H7 (cell line): ENCODE measurements around the gene RARG. TPM values are rescaled to one million over a fixed set of nuclear protein-coding genes. Genes with fewer than 3 reads are reported as not detected.
A peak's percentile ranks its signal among the peaks of the same experiment; 100 is the strongest.
"Not testable (repeated sequence)": the region's sequence is repeated elsewhere in the genome, so short reads cannot be mapped to it uniquely, and the experiment has no call there.

Experiments used
- DNase-seq: peaks from one replicate; pipeline ENCODE4 v3.0.0; 2012
- H3K27me3 ChIP-seq: 2 replicates; pipeline ENCODE4 v1.6.0; 2011; ENCODE audit warnings: mild to moderate bottlenecking, low read length; ENCODE audit not compliant: control insufficient read depth, insufficient read depth
- H3K36me3 ChIP-seq: replicated peaks from 2 replicates; pipeline ENCODE4 v1.5.1; 2011; ENCODE audit warnings: low read length; ENCODE audit not compliant: control insufficient read depth, insufficient read depth
- H3K4me3 ChIP-seq: 2 replicates; pipeline ENCODE4 v1.5.1; 2011; ENCODE audit warnings: low read depth, mild to moderate bottlenecking, control low read depth, low read length, moderate library complexity; ENCODE audit not compliant: insufficient read depth
- total RNA-seq: library from RNA; depleted of rRNA; stranded (reverse); fragments of >200 nt; shearing (Covaris generic); gene quantifications from 2 replicates; pipeline ENCODE4 v1.2.3, GENCODE V29; 2014

Gene RARG
- total RNA-seq, 1 experiment from 2014 or later: 50.1 TPM

- DNase-seq: no peak
- H3K4me3 ChIP-seq: no peak overlapping the region
- H3K36me3 ChIP-seq: peaks cover 17% of the 10 kb centered on the region
- H3K27me3 ChIP-seq: no peaks in the 10 kb centered on the region; the same call in 1 of the 2 replicates
Observed at GRCh38 chr12:53187145-53187899, 44.7 kb downstream of the RARG start.

DNA sequence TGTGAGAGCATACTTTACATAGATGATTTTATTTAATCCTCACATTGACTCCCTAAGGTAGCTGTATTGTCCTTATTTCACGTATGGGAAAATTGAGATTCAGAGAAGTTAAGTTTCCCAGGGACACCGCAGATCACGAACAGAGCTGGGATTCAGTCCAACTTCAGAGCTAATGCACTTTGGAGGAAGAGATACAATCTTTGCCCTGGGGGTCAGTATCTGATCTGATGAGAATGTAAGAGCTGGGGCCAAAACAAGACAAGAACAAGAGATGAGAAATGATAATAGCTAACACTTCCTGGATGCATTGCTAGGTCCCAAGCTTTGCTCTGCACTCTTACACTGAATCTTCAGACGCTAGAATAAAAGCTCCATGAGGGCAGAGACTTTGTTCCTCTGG is 45.3 kb downstream of the RARG start:
- H3K4me3 ChIP-seq: no peak overlapping the region
- no peaks in the 10 kb centered on the region for H3K27me3 ChIP-seq
- peaks cover 18% of the 10 kb centered on the region for H3K36me3 ChIP-seq
- no peak for DNase-seq

- DNase-seq: no peak
- Histone ChIP-seq H3K4me3 (no peak overlapping the region), H3K36me3 (peaks cover 19% of the 10 kb centered on the region), H3K27me3 (no peaks in the 10 kb centered on the region)
Observed at GRCh38 chr12:53185582-53186153, 46.3 kb downstream of the RARG start.

- H3K27me3 ChIP-seq: no peaks in the 10 kb centered on the region
- no peak for DNase-seq
- peaks cover 19% of the 10 kb centered on the region for H3K36me3 ChIP-seq
- H3K4me3 ChIP-seq: no peak overlapping the region
Observed at GRCh38 chr12:53184828-53185227, 47.2 kb downstream of the RARG start.

DNA sequence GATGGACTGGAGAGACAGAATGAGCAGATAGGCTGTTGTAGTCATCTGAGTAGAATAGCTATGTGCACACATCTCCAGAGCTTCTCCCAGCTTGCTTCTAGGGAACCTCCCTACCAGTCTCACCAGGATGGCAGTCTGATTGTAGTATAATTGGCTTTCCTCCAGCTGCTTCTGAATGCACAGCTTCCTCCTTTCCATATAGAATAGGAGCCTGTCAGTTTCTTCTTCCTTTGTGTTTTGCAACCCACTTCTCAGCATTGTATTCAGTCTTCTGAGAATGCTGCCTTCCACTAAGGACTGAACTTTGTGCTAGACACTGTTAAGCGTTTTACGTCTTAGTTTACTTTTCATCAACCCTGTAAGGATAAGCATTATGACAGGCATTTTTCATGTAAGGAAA is 49.1 kb downstream of the RARG start:
- no peak for DNase-seq
- Histone ChIP-seq H3K27me3 (peaks cover 7% of the 10 kb centered on the region; the same call in 1 of the 2 replicates), H3K4me3 (no peak overlapping the region), H3K36me3 (peaks cover 19% of the 10 kb centered on the region)

DNA sequence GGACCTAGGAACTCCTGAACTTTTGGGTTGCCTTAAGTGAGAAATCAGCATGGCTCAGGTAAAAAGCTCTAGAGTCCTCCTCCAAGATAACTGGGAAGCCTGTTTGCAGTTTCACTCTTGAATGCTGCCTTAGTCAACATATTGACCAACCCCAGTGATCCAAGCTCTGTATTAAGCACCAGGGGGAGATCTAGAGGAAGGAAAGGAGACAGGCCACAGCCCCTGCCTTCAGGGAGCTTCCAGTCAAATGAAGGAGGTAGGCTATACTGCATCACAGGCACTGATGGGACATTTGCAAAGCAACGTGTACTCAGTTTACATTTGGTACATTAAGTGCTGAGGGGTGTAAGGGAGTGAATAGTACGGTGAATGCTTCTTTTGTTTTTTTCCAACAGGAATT is 50.1 kb downstream of the RARG start:
- Histone ChIP-seq H3K36me3 (peaks cover 14% of the 10 kb centered on the region), H3K4me3 (no peak overlapping the region), H3K27me3 (peaks cover 16% of the 10 kb centered on the region)
- DNase-seq: no peak

DNA sequence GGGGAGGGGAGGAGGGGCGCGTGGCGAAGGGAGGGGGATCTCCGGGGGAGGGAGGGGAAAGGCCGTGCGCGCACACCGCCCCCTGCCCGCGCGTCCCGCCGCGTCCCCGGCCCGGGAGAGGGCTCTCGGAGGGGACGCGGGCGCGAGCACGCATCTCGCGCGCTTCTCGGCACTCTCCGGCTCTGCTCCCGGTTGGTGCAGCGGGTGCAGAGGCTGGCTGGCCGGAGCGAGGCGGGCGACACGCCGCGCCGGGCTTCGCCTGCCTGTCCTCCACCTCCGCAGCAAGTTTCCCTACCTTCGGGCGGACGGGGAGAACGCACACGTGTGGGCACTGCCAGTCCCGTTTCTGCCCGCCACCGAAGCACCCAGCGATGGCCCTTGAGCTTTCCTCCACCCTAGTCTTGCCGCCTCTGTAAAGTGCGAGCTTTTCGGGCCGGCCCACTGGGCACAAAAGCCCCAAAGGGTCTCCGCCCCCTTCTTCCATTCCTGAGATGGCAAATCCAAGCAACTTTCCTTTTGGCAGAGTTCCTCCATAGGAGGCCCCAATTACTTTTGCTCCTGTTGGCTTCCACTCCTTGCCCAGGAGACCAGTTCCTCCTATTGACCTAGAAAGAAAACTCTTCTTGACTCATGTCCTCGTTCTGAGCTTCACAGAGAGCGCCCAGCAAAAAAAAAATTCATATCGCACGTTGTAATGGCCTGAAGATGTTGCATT is 50.9 kb downstream of the RARG start:
- Histone ChIP-seq H3K4me3 (peak overlapping the region; percentile 83), H3K27me3 (peaks cover 19% of the 10 kb centered on the region), H3K36me3 (peaks cover 10% of the 10 kb centered on the region)
- peak; percentile 98 for DNase-seq

DNA sequence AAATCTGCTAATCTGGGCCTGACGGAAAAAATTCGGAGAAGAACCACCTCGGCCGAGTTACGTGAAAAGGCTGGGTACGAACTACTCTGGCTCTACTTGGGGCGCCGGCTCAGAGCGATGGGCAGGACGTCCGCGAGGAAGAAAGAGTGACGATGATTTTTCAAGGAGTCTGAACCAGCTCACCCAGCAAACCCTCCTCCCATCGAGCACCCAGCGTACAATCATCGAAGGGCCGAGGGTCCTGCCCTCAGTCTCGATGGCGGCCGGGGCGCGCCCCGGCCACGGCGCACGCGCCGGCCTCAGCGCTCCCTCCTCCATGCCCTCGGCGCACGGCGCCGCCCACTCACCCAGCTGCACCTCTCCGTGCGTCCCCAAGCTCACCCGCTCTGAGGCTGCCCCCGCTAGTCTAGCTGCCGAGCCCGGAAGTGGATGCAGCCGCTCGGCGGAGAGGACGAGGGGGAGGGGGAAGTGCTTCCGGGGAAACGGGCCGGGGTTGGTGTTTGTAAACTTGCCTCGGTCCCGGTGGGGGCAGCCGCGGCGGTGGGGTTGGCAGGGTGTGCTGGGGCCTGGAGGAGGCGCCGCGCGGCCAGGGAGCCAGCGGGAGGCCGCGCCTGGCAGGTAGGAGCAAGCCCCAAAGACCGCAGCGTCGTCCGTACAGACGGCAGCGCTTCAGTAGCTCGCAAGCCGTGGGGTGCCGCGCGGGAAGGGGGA is 51.6 kb downstream of the RARG start, which contains the start of the genes CSAD and ZNF740:
CSAD (minus strand) TSS at position 706 of the 711 bp plus-strand sequence. CDS start 7,455 bp downstream, outside the sequence.
ZNF740 (plus strand) TSS at position 503 of the 711 bp plus-strand sequence. CDS start 1,262 bp downstream, outside the sequence.
- Histone ChIP-seq H3K27me3 (peaks cover 24% of the 10 kb centered on the region), H3K36me3 (peaks cover 6% of the 10 kb centered on the region), H3K4me3 (peak within 1 kb of the TSS; percentile 83)
- peak; percentile 99 for DNase-seq

GRCh38 chr12:53179687-53180219 is 52.3 kb downstream of the RARG start:
- Histone ChIP-seq H3K27me3 (peaks cover 26% of the 10 kb centered on the region), H3K4me3 (peak overlapping the region; percentile 83), H3K36me3 (peaks cover 6% of the 10 kb centered on the region)
- peak; percentile 64 for DNase-seq

DNA sequence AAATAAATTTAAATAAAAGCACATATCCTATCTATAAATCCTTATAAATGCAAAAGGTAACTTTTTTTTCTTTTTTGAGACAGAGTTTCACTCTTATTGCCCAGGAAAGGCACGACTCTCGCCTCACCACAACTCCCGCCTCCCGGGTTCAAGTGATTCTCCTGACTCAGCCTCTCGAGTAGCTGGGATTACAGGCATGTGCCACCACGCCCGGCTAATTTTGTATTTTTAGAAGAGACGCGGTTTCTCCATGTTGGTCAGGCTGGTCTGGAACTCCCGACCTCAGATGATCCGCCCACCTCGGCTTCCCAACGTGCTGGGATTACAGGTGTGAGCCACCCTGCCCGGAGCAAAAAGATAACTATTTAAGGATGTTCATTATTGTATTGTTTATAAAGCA is 53.2 kb downstream of the RARG start:
- H3K27me3 ChIP-seq: peaks cover 32% of the 10 kb centered on the region
- DNase-seq: not testable (repeated sequence)

GRCh38 chr12:53177447-53177846 is 54.6 kb downstream of the RARG start:
- H3K36me3 ChIP-seq, DNase-seq, H3K4me3 ChIP-seq: not testable (repeated sequence)
- H3K27me3 ChIP-seq: peaks cover 45% of the 10 kb centered on the region

More for the DNA sequence above, 53.2 kb downstream of the RARG start:
- H3K36me3 ChIP-seq, H3K4me3 ChIP-seq: not testable (repeated sequence)

- Histone ChIP-seq H3K36me3 (0 out of 2 replicates have a peak, but pooled peaks cover 1% of the 10 kb centered on the region), H3K4me3 (no peak overlapping the region), H3K27me3 (peaks cover 52% of the 10 kb centered on the region)
- no peak for DNase-seq
Observed at GRCh38 chr12:53176750-53177149, 55.3 kb downstream of the RARG start.

DNA sequence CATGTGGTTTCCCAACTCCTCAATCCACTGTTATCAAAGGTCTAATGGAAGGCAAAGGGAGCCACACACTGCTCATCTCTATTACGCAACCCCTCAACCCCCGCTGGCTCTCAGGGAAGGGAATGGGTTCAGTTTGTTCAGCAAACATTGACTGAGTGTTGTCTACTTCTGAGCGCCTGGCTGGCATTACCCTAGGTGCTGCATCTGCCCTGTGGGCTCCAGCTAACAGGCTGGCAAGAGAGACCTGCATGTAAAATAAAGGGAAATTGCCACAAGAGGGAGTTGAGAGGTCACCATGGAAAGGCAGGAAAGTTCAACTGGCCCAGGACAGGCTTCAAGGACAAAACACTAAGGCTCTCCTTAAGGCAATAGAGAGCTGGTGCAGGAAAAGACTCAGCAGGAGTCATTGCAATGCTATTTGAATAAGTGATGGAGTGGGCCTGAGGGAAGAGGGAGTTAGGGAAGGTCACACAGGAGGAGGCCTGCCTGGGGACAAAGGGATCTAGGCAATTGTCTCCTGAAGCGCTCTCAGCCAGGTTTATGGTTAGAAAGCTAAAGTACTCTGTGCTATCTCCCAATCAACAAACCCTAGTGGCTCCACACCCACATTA is 57.0 kb downstream of the RARG start:
- Histone ChIP-seq H3K36me3 (no peaks in the 10 kb centered on the region), H3K27me3 (peaks cover 67% of the 10 kb centered on the region), H3K4me3 (no peak overlapping the region)
- DNase-seq: peak; percentile 86
